SK-N-SH (cell line): Measurements from ENCODE around the gene LTA4H. TPM values are rescaled to one million over a fixed set of nuclear protein-coding genes. Genes with fewer than 3 reads are reported as not detected.

Source experiments
- CTCF ChIA-PET: fragments of 300-600, 350-600 bp; formaldehyde crosslinking; extraction: SDS; loops from one replicate; lab custom pipeline; 2021; lab: Yijun Ruan, JAX
- POLR2A ChIA-PET: fragments of 350-600 bp; sonication (Branson Sonifier 250); formaldehyde crosslinking; extraction: SDS; loops from one replicate; lab custom pipeline; 2020; ENCODE audit warnings: antibody characterized with exemption, inconsistent platforms; lab: Yijun Ruan, JAX
- DNase-seq: peaks from one replicate; pipeline ENCODE4 v3.0.0; 2012
- H2AFZ ChIP-seq: fragments of 200-600 bp; sonication (generic); 2 replicates; pipeline ENCODE4 v1.8.1; 2016; ENCODE audit warnings: antibody characterized with exemption, mild to moderate bottlenecking, low read depth
- H3F3A ChIP-seq: fragments of 200-600 bp; sonication (generic); replicated peaks from 2 replicates; pipeline ENCODE3; 2016; ENCODE audit warnings: antibody characterized with exemption, mild to moderate bottlenecking; ENCODE audit not compliant: insufficient read depth
- H3K27ac ChIP-seq, 2 experiments: fragments of 200-500 bp in 1 of 2; fragments of 200-600 bp in 1 of 2; sonication (Bioruptor generic) in 1 of 2; sonication (generic), shearing (Covaris generic) in 1 of 2; 2 replicates each; pipeline versions ENCODE4 v1.5.1 to v1.6.1; 2014 to 2016; ENCODE audit warnings: low read depth in 2 of 2, inconsistent platforms in 1 of 2, low read length in 1 of 2, mild to moderate bottlenecking in 1 of 2, mixed read lengths in 1 of 2
- H3K27me3 ChIP-seq: fragments of 200-600 bp; sonication (generic), shearing (Covaris generic); 2 replicates; pipeline ENCODE4 v1.6.1; 2016; ENCODE audit warnings: mixed run types; ENCODE audit not compliant: insufficient read depth
- H3K36me3 ChIP-seq, 2 experiments: fragments of 200-500 bp in 1 of 2; fragments of 200-600 bp in 1 of 2; sonication (Bioruptor generic) in 1 of 2; sonication (generic) in 1 of 2; replicated peaks in 1 of 2; 2 replicates each; pipeline versions ENCODE3 to v1.5.1; 2014 to 2016; ENCODE audit warnings: low read length in 1 of 2, mild to moderate bottlenecking in 1 of 2; ENCODE audit not compliant: insufficient read depth in 2 of 2, control insufficient read depth in 1 of 2
- H3K4me1 ChIP-seq, 2 experiments: fragments of 200-500 bp in 1 of 2; fragments of 200-600 bp in 1 of 2; sonication (Bioruptor generic) in 1 of 2; sonication (generic), shearing (Covaris generic) in 1 of 2; 2 replicates each; pipeline versions ENCODE4 v1.5.1 to v1.6.1; 2014 to 2016; ENCODE audit warnings: low read depth in 1 of 2, low read length in 1 of 2, mixed run types in 1 of 2; ENCODE audit not compliant: insufficient read depth in 2 of 2, control insufficient read depth in 1 of 2
- H3K4me2 ChIP-seq: fragments of 200-600 bp; sonication (generic), shearing (Covaris generic); 2 replicates; pipeline ENCODE4 v1.6.1; 2017; ENCODE audit warnings: mixed run types
- H3K4me3 ChIP-seq, 2 experiments: fragments of 200-500 bp in 1 of 2; fragments of 200-600 bp in 1 of 2; sonication (Bioruptor generic) in 1 of 2; sonication (generic), shearing (Covaris generic) in 1 of 2; 2 replicates each; pipeline versions ENCODE4 v1.5.1 to v1.8.1; 2014 to 2016; ENCODE audit warnings: low read depth in 2 of 2, inconsistent platforms in 1 of 2, low read length in 1 of 2, mild to moderate bottlenecking in 1 of 2, mixed read lengths in 1 of 2, moderate library complexity in 1 of 2
- H3K79me2 ChIP-seq: fragments of 200-600 bp; sonication (generic); 2 replicates; pipeline ENCODE4 v1.8.1; 2017; ENCODE audit warnings: mild to moderate bottlenecking; ENCODE audit not compliant: insufficient read depth
- H3K9ac ChIP-seq: fragments of 200-600 bp; sonication (generic); 2 replicates; pipeline ENCODE4 v1.6.1; 2017; ENCODE audit warnings: mixed run types
- H3K9me2 ChIP-seq: fragments of 200-600 bp; sonication (generic); 2 replicates; pipeline ENCODE4 v1.6.1; 2017; ENCODE audit warnings: mixed run types
- H3K9me3 ChIP-seq: fragments of 200-600 bp; sonication (generic); 2 replicates; pipeline ENCODE4 v1.6.1; 2017; ENCODE audit warnings: mixed run types, mild to moderate bottlenecking, moderate library complexity
- H4K20me1 ChIP-seq: fragments of 200-600 bp; sonication (generic); 2 replicates; pipeline ENCODE4 v1.6.1; 2017; ENCODE audit warnings: mild to moderate bottlenecking, mixed run types; ENCODE audit not compliant: insufficient read depth
- CTCF ChIP-seq: fragments of 200-600 bp; sonication (generic); IDR thresholded peaks from 2 replicates; pipeline ENCODE4 v1.6.1; 2017; ENCODE audit warnings: antibody characterized with exemption, mild to moderate bottlenecking, moderate library complexity
- ELF1 ChIP-seq: IDR thresholded peaks from 2 replicates; pipeline ENCODE4 v1.4.0; 2012
- EP300 ChIP-seq, 2 experiments: IDR thresholded peaks; 2 replicates each; pipeline versions ENCODE4 v1.4.0 to v1.6.1; 2012; ENCODE audit warnings: borderline replicate concordance in 1 of 2, low read depth in 1 of 2, low read length in 1 of 2
- EZH2phosphoT487 ChIP-seq: fragments of 200-600 bp; sonication (generic); IDR thresholded peaks from 2 replicates; pipeline ENCODE4 v1.6.1; 2017; ENCODE audit warnings: low read depth, mixed run types, mild to moderate bottlenecking, antibody characterized with exemption, moderate library complexity, borderline replicate concordance
- FOSL2 ChIP-seq: IDR thresholded peaks from 2 replicates; pipeline ENCODE4 v1.4.0; 2012; ENCODE audit warnings: low read depth, mild to moderate bottlenecking, moderate library complexity, borderline replicate concordance
- FOXJ3 ChIP-seq: sonication (generic); formaldehyde crosslinking; IDR thresholded peaks from 2 replicates; pipeline ENCODE4 v1.5.1; 2020; ENCODE audit warnings: mild to moderate bottlenecking, missing genetic modification reagents
- FOXM1 ChIP-seq: IDR thresholded peaks from 2 replicates; pipeline ENCODE4 v1.4.0; 2012; ENCODE audit warnings: low read depth, mild to moderate bottlenecking
- GABPA ChIP-seq: IDR thresholded peaks from 2 replicates; pipeline ENCODE4 v1.4.0; 2012; ENCODE audit warnings: low read depth, mild to moderate bottlenecking
- JUND ChIP-seq: IDR thresholded peaks from 2 replicates; pipeline ENCODE4 v1.4.0; 2012
- MAX ChIP-seq: IDR thresholded peaks from 2 replicates; pipeline ENCODE4 v1.4.0; 2012; ENCODE audit warnings: low read depth
- MEF2A ChIP-seq: IDR thresholded peaks from 2 replicates; pipeline ENCODE4 v1.4.0; 2012; ENCODE audit warnings: low read depth, borderline replicate concordance
- MXI1 ChIP-seq: IDR thresholded peaks from 2 replicates; pipeline ENCODE4 v1.6.1; 2012; ENCODE audit warnings: mild to moderate bottlenecking, low read depth, low read length, improper control_type of control experiment
- NFIC ChIP-seq: IDR thresholded peaks from 2 replicates; pipeline ENCODE4 v1.4.0; 2012; ENCODE audit warnings: borderline replicate concordance
- POLR2AphosphoS5 ChIP-seq: IDR thresholded peaks from 2 replicates; pipeline ENCODE4 v1.6.1; 2012; ENCODE audit warnings: low read depth, low read length
- RCOR1 ChIP-seq: fragments of 150-350 bp; IDR thresholded peaks from 2 replicates; pipeline ENCODE4 v1.6.1; 2017; ENCODE audit warnings: antibody characterized with exemption, low read length
- SMC3 ChIP-seq: IDR thresholded peaks from 2 replicates; pipeline ENCODE4 v1.6.1; 2012; ENCODE audit warnings: low read depth, low read length, improper control_type of control experiment
- TCF12 ChIP-seq: IDR thresholded peaks from 2 replicates; pipeline ENCODE4 v1.4.0; 2012
- TEAD4 ChIP-seq: IDR thresholded peaks from 2 replicates; pipeline ENCODE4 v1.4.0; 2012; ENCODE audit warnings: mild to moderate bottlenecking, borderline replicate concordance; ENCODE audit not compliant: insufficient read depth
- USF1 ChIP-seq: IDR thresholded peaks from 2 replicates; pipeline ENCODE4 v1.4.0; 2012; ENCODE audit warnings: low read depth, borderline replicate concordance
- WGBS: methylation state at CpG from one replicate; pipeline ENCODE4 v1.1.6; 2017; ENCODE audit warnings: low lambda C conversion rate; 5-methylcytosine and 5-hydroxymethylcytosine counted together
- polyA plus RNA-seq, 3 experiments: library from polyadenylated mRNA; depleted of rRNA; stranded (reverse); fragments of >200 nt; gene quantifications; 2 replicates each; pipeline ENCODE4 v1.2.3, GENCODE V29; 2012
- TF ChIP-seq, protein P1 (sequence below): fragments of 150-350 bp; IDR thresholded peaks from 2 replicates; pipeline ENCODE4 v1.6.1; 2017; ENCODE audit warnings: antibody characterized with exemption, low read length, low read depth, borderline replicate concordance
- TF ChIP-seq, protein P2 (sequence below): IDR thresholded peaks from 2 replicates; pipeline ENCODE4 v1.6.1; 2012; ENCODE audit warnings: mild to moderate bottlenecking, low read depth, low read length, moderate library complexity

Gene LTA4H
- polyA plus RNA-seq, 1 of the 3 experiments (the other 2 are of a cell fraction), result 55.9 TPM

DNA sequence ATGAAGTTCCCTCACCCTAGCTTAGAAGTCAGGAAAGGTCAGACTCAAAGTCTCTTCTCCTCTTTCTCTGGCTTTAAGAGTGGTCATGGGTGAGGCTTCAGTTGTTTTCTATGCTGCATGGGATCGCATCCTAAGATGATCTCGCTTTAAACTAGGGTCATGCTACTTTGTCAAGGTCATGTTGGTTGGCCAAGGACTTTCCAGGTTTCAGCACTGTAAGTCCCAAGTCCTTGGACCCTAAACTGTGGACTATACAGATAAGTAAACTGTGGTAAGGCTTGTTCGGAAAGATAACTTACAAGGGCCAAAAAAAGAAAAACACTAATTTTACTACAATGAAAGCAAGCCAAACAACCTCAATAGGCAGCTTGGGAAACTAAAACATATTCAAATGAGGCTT, 56.6 kb downstream of the LTA4H start:
- Histone ChIP-seq H3K9me3 (no peaks in the 10 kb centered on the region), H3K4me3 (no peak overlapping the region), H3K4me1 (no peaks in the 10 kb centered on the region), H3K36me3 (no peaks in the 10 kb centered on the region), H3K27ac (no peak overlapping the region), H3K79me2 (no peaks in the 10 kb centered on the region), H3K9ac (no peak overlapping the region), H4K20me1 (no peaks in the 10 kb centered on the region), H3K9me2 (no peaks in the 10 kb centered on the region), H3K27me3 (no peaks in the 10 kb centered on the region; the same call in 1 of the 2 replicates), H3F3A (no peaks in the 10 kb centered on the region), H2AFZ (no peak overlapping the region), H3K4me2 (no peak overlapping the region)
- ChIA-PET POLR2A (no interaction called here), CTCF (interaction anchor here (1.6 to 1.8 kb wide), 4 partner anchors 10 to 60 kb away, joined by 5 to 9 read pairs (median 5); no protein-coding TSS in a partner anchor)
- DNase-seq, result no peak
- WGBS, result 66% methylated on average over 3 of the region's 3 CpGs
- no peak for TF ChIP-seq EZH2phosphoT487
- TF ChIP-seq FOXJ3 (CRISPR knock-in tag), result no peak
- TF ChIP-seq FOXM1, result no peak
- TF ChIP-seq SMC3, result no peak
- TF ChIP-seq TCF12, result no peak
- no peak for TF ChIP-seq CTCF
- TF ChIP-seq FOSL2, result no peak
- TF ChIP-seq JUND, result no peak
- no peak for TF ChIP-seq ELF1

DNA sequence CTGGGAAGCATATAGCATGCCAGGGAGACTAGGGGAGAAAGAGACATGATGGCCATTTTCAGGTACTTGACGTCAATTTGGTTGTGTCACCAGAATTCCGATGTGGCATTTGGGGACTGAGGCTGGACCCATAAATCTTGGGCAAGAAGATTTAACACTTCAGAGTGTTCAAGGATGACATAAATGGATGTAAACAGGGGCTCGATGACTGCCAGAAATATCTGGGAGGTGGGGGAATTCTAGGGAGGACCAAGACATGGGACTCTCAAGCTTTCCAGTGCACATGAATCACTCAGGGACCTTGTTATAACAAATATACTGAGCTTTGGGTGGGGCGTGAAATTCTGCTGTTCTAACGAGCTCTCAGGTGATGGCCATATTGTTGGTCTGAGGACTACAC, 57.0 kb downstream of the LTA4H start:
- no peak overlapping the region for H3K9ac ChIP-seq
- no peak for TF ChIP-seq EP300 (IDR thresholded peaks at IDR 0.05; ENCODE audit: borderline replicate concordance in 1 of 2, low read depth in 1 of 2, low read length in 1 of 2)
- no peak for TF ChIP-seq NFIC
- TF ChIP-seq USF1, result no peak
- no peak for TF ChIP-seq MXI1
- no peak for TF ChIP-seq MEF2A
- TF ChIP-seq MAX, result no peak
- TF ChIP-seq POLR2AphosphoS5, result no peak
- TF ChIP-seq TEAD4, result no peak
- TF ChIP-seq FOXM1, result no peak
- TF ChIP-seq, protein P1, sequence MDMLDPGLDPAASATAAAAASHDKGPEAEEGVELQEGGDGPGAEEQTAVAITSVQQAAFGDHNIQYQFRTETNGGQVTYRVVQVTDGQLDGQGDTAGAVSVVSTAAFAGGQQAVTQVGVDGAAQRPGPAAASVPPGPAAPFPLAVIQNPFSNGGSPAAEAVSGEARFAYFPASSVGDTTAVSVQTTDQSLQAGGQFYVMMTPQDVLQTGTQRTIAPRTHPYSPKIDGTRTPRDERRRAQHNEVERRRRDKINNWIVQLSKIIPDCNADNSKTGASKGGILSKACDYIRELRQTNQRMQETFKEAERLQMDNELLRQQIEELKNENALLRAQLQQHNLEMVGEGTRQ, result no peak
- no peak for TF ChIP-seq TCF12
- TF ChIP-seq, protein P2, sequence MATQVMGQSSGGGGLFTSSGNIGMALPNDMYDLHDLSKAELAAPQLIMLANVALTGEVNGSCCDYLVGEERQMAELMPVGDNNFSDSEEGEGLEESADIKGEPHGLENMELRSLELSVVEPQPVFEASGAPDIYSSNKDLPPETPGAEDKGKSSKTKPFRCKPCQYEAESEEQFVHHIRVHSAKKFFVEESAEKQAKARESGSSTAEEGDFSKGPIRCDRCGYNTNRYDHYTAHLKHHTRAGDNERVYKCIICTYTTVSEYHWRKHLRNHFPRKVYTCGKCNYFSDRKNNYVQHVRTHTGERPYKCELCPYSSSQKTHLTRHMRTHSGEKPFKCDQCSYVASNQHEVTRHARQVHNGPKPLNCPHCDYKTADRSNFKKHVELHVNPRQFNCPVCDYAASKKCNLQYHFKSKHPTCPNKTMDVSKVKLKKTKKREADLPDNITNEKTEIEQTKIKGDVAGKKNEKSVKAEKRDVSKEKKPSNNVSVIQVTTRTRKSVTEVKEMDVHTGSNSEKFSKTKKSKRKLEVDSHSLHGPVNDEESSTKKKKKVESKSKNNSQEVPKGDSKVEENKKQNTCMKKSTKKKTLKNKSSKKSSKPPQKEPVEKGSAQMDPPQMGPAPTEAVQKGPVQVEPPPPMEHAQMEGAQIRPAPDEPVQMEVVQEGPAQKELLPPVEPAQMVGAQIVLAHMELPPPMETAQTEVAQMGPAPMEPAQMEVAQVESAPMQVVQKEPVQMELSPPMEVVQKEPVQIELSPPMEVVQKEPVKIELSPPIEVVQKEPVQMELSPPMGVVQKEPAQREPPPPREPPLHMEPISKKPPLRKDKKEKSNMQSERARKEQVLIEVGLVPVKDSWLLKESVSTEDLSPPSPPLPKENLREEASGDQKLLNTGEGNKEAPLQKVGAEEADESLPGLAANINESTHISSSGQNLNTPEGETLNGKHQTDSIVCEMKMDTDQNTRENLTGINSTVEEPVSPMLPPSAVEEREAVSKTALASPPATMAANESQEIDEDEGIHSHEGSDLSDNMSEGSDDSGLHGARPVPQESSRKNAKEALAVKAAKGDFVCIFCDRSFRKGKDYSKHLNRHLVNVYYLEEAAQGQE, result no peak
- TF ChIP-seq GABPA, result no peak
- no peak for TF ChIP-seq RCOR1
- TF ChIP-seq, all 33 proteins: peak for 0
- H3K4me3 ChIP-seq, result no peak overlapping the region
- H3K4me2 ChIP-seq, result no peak overlapping the region
- no peaks in the 10 kb centered on the region for H3K9me3 ChIP-seq
- no peaks in the 10 kb centered on the region for H3K36me3 ChIP-seq
- DNase-seq, result no peak
- no peaks in the 10 kb centered on the region for H3K79me2 ChIP-seq
- no peaks in the 10 kb centered on the region for H4K20me1 ChIP-seq
- no peaks in the 10 kb centered on the region for H3K9me2 ChIP-seq
- ChIA-PET CTCF (interaction anchor here (1.6 to 1.7 kb wide), 3 partner anchors 16 to 60 kb away, joined by 5 to 9 read pairs (median 5); no protein-coding TSS in a partner anchor), POLR2A (no interaction called here)
- 60% methylated on average over 5 of the region's 5 CpGs for WGBS
- H3F3A ChIP-seq, result no peaks in the 10 kb centered on the region
- no peak overlapping the region for H3K27ac ChIP-seq
- H2AFZ ChIP-seq, result no peak overlapping the region
- H3K4me1 ChIP-seq, result no peaks in the 10 kb centered on the region
- no peaks in the 10 kb centered on the region; the same call in 1 of the 2 replicates for H3K27me3 ChIP-seq
